Ascending aorta (tissue), 2 donors: Measurements from ENCODE around the gene SSX7. TPM values are rescaled to one million over a fixed set of nuclear protein-coding genes. Genes with fewer than 3 reads are reported as not detected.
"Not testable (repeated sequence)": the region's sequence is repeated elsewhere in the genome, so short reads cannot be mapped to it uniquely, and the experiment has no call there.

Source experiments
- DNase-seq, 2 donors: peaks; one replicate each; pipeline ENCODE4 v3.0.0-alpha.2; 2019; ENCODE audit warnings: low spot score in 2 of 2
- H3K27ac ChIP-seq, 2 donors: fragments of 200-600 bp; sonication (generic); one replicate each; pipeline ENCODE4 v1.5.1; 2016 to 2017; ENCODE audit warnings: mild to moderate bottlenecking in 1 of 2
- H3K27me3 ChIP-seq: fragments of 200-600 bp; sonication (generic); one replicate; pipeline ENCODE4 v1.5.1; 2017
- H3K36me3 ChIP-seq, 2 donors: fragments of 200-600 bp; sonication (generic); one replicate each; pipeline ENCODE4 v1.5.1; 2016
- H3K4me1 ChIP-seq, 2 donors: fragments of 200-600 bp; sonication (generic); one replicate each; pipeline ENCODE4 v1.5.1; 2016 to 2017; ENCODE audit warnings: mild to moderate bottlenecking in 1 of 2
- H3K4me3 ChIP-seq, 2 donors: fragments of 200-600 bp; sonication (generic); one replicate each; pipeline ENCODE4 v1.5.1; 2016 to 2017; ENCODE audit warnings: mild to moderate bottlenecking in 1 of 2
- H3K9me3 ChIP-seq, 2 donors: fragments of 200-600 bp; sonication (generic); one replicate each; pipeline ENCODE4 v1.5.1; 2016
- intact Hi-C: fragments of 100-400 bp; cut with DNase I; formaldehyde crosslinking; loops from one replicate; pipeline ENCODE4 v1.15.1; 2023
- total RNA-seq: library from RNA; depleted of rRNA; stranded (reverse); fragments of >200 nt; gene quantifications from one replicate; pipeline ENCODE4 v1.1.0, GENCODE V29; 2016
- TF ChIP-seq, protein P1 (sequence below), 3 experiments: fragments of 200-600 bp in 2 of 3; fragments of 450-650 bp in 1 of 3; sonication (generic) in 2 of 3; IDR thresholded peaks; one replicate each; pipeline ENCODE4 v1.5.1; 2016 to 2019; ENCODE audit warnings: antibody characterized with exemption in 3 of 3, mild to moderate bottlenecking in 1 of 3, moderate library complexity in 1 of 3

The SSX7 gene
- total RNA-seq, result not detected

DNA sequence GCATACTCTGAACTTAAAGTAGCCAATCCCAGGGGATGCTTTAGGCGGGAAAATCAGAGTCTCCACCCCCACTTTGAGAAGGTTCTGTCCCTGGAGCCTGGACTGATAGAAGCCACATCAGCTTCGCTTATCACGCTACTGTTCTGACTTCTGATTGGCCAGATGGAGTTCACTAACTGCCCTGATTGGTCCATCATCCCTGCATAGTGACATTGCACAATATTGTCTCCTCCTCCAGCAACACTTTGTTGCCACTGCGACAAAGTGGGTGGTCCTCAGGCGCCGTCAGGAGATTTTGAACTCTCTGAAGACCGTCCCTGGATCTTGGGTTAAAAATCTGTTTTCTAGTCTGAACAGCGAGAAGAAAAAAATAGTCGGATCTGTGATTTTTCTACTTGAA, at the start of gene SSX7:
Gene SSX7 (minus strand): TSS at position 101 of the 400 bp plus-strand sequence. CDS start 1,428 bp downstream, outside the sequence.
- H3K36me3 ChIP-seq, H3K4me3 ChIP-seq, H3K4me1 ChIP-seq, H3K9me3 ChIP-seq, H3K27ac ChIP-seq, DNase-seq, intact Hi-C loops, H3K27me3 ChIP-seq: not testable (repeated sequence)

- H3K36me3 ChIP-seq, intact Hi-C loops, H3K9me3 ChIP-seq, DNase-seq, H3K27ac ChIP-seq, H3K4me3 ChIP-seq, H3K4me1 ChIP-seq, H3K27me3 ChIP-seq: not testable (repeated sequence)
Measured at GRCh38 chrX:52692034-52692433, 37.3 kb upstream of the SSX7 start.

DNA sequence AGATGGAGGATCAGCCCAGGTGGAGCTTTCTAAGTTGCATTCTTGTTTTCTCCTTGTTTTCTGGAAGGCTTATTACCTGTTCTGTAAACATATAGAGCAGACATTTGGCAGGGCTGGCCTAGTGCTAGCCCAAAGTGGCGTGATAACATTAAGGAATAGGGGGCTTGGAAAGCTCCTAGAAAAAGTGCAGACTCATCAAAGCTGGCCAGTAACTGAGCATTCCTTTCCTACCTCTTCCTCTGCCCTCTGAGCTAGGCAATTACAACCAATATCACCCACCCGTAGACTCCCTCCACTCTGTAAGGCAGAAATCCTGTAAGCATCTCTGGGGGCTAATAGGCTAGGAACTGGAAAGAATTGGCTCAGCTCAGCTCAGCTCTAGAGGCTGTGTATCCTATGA, 7.5 kb upstream of the SSX7 start:
- DNase-seq, H3K9me3 ChIP-seq, intact Hi-C loops, H3K36me3 ChIP-seq, H3K27ac ChIP-seq, H3K4me3 ChIP-seq, H3K4me1 ChIP-seq, H3K27me3 ChIP-seq: not testable (repeated sequence)

- H3K27me3 ChIP-seq, H3K36me3 ChIP-seq, intact Hi-C loops: not testable (repeated sequence)
Measured at GRCh38 chrX:52655475-52655874, 775 bp upstream of the SSX7 start.

GRCh38 chrX:52650676-52651075, 4.0 kb downstream of the SSX7 start:
- H3K4me3 ChIP-seq, H3K27ac ChIP-seq, H3K27me3 ChIP-seq, H3K36me3 ChIP-seq, H3K4me1 ChIP-seq, intact Hi-C loops, DNase-seq, H3K9me3 ChIP-seq: not testable (repeated sequence)

More at GRCh38 chrX:52655475-52655874, 775 bp upstream of the SSX7 start:
- not testable (repeated sequence) for H3K4me3 ChIP-seq, H3K27ac ChIP-seq, H3K9me3 ChIP-seq, DNase-seq, H3K4me1 ChIP-seq

DNA sequence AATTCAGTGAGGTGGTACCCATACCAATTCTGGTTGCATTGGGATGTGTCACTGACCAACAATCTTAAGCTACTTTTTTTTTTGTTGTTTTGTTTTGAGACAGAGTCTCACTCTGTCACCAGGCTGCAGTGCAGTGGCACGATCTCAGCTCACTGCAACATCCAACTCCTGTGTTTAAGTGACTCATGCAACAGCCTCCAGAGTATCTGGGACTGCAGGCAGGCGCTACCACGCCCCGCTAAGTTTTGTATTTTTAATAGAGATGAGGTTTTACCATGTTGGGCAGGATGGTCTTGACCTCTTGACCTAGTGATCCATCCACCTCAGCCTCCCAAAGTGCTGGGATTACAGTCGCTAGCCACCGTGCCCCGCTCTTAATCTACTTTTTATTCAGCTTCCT, 5.7 kb downstream of the SSX7 start:
- H3K9me3 ChIP-seq, intact Hi-C loops, DNase-seq, H3K4me3 ChIP-seq, H3K4me1 ChIP-seq, H3K27me3 ChIP-seq, H3K36me3 ChIP-seq, H3K27ac ChIP-seq: not testable (repeated sequence)

DNA sequence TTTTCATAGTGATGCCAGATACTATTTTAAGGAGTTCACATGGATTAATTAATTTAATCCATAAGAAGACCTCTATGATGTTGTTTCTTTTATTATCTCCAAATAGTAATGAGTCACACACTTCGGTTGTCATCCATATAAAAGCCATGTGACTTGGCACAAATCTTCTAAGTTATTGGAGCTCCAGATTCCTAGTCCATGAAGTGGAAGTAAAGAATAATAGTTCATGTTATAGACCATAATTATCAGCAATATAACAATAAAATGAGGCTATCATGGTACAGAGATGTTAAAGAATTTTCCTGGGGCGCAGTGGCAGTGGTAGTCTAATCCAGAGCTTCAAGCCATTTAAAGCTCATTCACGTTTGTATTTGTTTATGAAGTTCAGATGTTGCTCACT, 26.2 kb downstream of the SSX7 start:
- H3K4me3 ChIP-seq, intact Hi-C loops, H3K36me3 ChIP-seq, H3K27me3 ChIP-seq, DNase-seq, H3K9me3 ChIP-seq, H3K4me1 ChIP-seq, H3K27ac ChIP-seq: not testable (repeated sequence)

DNA sequence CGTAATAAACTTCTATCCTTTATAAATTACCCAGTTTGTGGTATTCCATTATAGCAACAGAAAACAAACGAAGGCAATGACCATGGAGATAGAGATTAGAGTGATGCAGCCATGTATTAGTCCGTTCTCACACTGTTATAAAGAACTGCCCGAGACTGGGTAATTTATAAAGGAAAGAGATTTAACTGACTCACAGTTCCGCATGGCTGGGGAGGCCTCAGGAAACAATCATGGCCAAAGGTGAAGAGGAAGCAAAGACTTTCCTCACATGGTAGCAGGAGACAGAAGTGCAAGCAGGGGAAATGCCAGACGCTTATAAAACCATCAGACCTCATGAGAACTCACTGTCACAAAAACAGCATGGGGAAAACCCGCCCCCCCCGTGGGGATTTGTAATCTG, 34.0 kb downstream of the SSX7 start:
- H3K9me3 ChIP-seq, H3K36me3 ChIP-seq, intact Hi-C loops, H3K27ac ChIP-seq, DNase-seq, H3K27me3 ChIP-seq, H3K4me1 ChIP-seq, H3K4me3 ChIP-seq: not testable (repeated sequence)

DNA sequence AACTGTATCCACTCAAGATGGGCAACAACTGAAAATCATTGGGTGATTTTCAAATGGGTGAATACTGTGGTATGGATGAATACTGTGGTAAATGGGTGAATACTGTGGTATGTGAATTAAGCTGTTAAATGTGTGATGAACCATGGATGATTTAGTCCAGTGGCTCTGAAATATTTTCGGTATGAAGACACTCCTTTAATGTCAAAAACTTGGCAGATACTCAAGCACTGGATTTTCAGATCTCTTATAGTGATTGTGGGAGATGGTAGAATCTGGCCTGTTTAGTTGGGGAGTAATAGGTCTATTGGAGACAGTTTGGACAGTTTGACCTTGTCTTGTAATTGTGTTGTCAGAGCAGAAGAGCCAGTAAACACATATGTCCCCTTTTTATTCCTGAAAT, 45.7 kb downstream of the SSX7 start:
- Histone ChIP-seq H3K4me3 (no peak overlapping the region), H3K27ac (no peak overlapping the region), H3K27me3 (no peaks in the 10 kb centered on the region), H3K36me3 (no peaks in the 10 kb centered on the region), H3K9me3 (no peaks in the 10 kb centered on the region), H3K4me1 (no peaks in the 10 kb centered on the region)
- intact Hi-C loops, result no loop called here
- TF ChIP-seq, protein P1, sequence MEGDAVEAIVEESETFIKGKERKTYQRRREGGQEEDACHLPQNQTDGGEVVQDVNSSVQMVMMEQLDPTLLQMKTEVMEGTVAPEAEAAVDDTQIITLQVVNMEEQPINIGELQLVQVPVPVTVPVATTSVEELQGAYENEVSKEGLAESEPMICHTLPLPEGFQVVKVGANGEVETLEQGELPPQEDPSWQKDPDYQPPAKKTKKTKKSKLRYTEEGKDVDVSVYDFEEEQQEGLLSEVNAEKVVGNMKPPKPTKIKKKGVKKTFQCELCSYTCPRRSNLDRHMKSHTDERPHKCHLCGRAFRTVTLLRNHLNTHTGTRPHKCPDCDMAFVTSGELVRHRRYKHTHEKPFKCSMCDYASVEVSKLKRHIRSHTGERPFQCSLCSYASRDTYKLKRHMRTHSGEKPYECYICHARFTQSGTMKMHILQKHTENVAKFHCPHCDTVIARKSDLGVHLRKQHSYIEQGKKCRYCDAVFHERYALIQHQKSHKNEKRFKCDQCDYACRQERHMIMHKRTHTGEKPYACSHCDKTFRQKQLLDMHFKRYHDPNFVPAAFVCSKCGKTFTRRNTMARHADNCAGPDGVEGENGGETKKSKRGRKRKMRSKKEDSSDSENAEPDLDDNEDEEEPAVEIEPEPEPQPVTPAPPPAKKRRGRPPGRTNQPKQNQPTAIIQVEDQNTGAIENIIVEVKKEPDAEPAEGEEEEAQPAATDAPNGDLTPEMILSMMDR (IDR thresholded peaks at IDR 0.05), result no peak
- DNase-seq, result no peak

- H3K9me3 ChIP-seq, H3K27me3 ChIP-seq, H3K36me3 ChIP-seq, H3K27ac ChIP-seq, H3K4me1 ChIP-seq, DNase-seq, intact Hi-C loops, H3K4me3 ChIP-seq: not testable (repeated sequence)
Measured at GRCh38 chrX:52603151-52603550, 51.5 kb downstream of the SSX7 start.
